Vagina (tissue), 2 donors: ENCODE measurements around the gene GNAT1. TPM values are rescaled to one million over a fixed set of nuclear protein-coding genes. Genes with fewer than 3 reads are reported as not detected.
A peak's percentile ranks its signal among the peaks of the same experiment; 100 is the strongest.

ENCODE experiments used
- DNase-seq, 2 donors: peaks; one replicate each; pipeline ENCODE4 v3.0.0-alpha.2; 2017; ENCODE audit errors: extremely low spot score in 2 of 2
- H3K27ac ChIP-seq: fragments of 200-600 bp; sonication (generic); one replicate; pipeline ENCODE4 v1.5.1; 2019
- H3K27me3 ChIP-seq: fragments of 200-600 bp; sonication (generic); one replicate; pipeline ENCODE4 v1.5.1; 2019
- H3K36me3 ChIP-seq, 2 donors: fragments of 200-600 bp; sonication (generic); one replicate each; pipeline ENCODE4 v1.5.1; 2017 to 2019
- H3K4me1 ChIP-seq: fragments of 200-600 bp; sonication (generic); one replicate; pipeline ENCODE4 v1.5.1; 2019
- H3K4me3 ChIP-seq, 2 donors: fragments of 200-600 bp; sonication (generic); 1 replicate in 1 of 2; 2 replicates in 1 of 2; pipeline ENCODE4 v1.5.1; 2016 to 2019
- H3K9me3 ChIP-seq: fragments of 200-600 bp; sonication (generic); one replicate; pipeline ENCODE4 v1.5.1; 2019
- POLR2A ChIP-seq, 2 donors: fragments of 450-650 bp; IDR thresholded peaks; one replicate each; pipeline ENCODE4 v1.6.1; 2017; ENCODE audit warnings: antibody characterized with exemption in 2 of 2, mild to moderate bottlenecking in 2 of 2, moderate library complexity in 2 of 2
- POLR2AphosphoS5 ChIP-seq, 2 donors: sonication (generic); formaldehyde crosslinking; IDR thresholded peaks; one replicate each; pipeline ENCODE4 v1.9.0; 2017; ENCODE audit warnings: antibody characterized with exemption in 2 of 2, mild to moderate bottlenecking in 2 of 2, low read depth in 1 of 2; ENCODE audit not compliant: insufficient read depth in 1 of 2
- intact Hi-C: fragments of 100-400 bp; cut with DNase I; formaldehyde crosslinking; loops from one replicate; pipeline ENCODE4 v1.15.1; 2023
- total RNA-seq: library from RNA; depleted of rRNA; stranded (reverse); fragments of >200 nt; gene quantifications from one replicate; pipeline ENCODE4 v1.2.3, GENCODE V29; 2016
- TF ChIP-seq, protein P1 (sequence below), 3 experiments: fragments of 450-650 bp in 2 of 3; fragments of 200-600 bp in 1 of 3; sonication (generic) in 1 of 3; IDR thresholded peaks; one replicate each; pipeline ENCODE4 v1.5.1; 2017 to 2019; ENCODE audit warnings: antibody characterized with exemption in 3 of 3, mild to moderate bottlenecking in 2 of 3, moderate library complexity in 2 of 3

Gene GNAT1
- total RNA-seq, 1 donor from 2014 or later: not detected

DNA sequence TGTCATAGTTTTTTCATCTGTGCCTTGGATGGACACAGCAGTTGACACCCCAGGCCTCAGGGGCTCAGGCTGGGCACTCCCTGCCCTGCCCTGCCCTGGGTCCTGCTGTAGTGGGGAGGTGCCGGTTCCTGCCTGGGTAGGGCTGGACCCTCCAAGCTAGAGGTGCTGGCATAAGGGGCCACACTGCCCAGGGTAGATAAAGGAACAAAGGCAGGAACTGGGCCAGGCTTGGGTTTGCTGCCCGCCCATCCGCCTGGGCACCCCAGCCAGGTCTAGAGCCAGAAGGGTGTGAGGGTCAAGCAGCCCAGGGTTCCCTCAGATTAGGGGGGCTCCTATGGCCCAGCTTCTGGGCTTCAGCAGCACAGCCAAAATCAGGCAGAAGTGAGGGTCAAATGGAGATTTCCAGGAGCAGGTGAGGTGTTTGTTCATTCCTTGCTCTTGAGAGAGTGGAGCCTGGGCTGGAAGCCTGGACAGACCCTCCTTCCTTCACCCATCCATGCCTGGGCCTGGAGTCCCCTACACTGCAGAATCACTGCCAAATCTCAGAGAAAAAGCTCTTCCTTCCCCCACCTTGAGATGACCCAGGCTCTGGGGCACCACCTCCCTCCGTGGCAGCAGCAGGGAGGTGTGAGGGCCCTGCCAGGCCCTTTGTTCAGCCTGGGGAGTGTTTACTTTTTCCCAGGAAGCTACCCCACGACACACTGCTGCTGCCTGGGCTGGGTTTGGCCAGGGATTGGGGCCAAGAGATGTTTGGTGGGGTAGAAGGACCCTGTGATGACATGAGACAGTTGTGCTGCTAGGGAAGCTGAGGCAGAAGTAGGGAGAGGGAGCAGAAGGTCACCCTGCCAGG, 29.2 kb upstream of the GNAT1 start:
- Histone ChIP-seq H3K27ac (peak overlapping the region; percentile 86), H3K4me3 (no peak overlapping the region), H3K9me3 (no peaks in the 10 kb centered on the region), H3K27me3 (no peaks in the 10 kb centered on the region), H3K4me1 (peaks cover 99% of the 10 kb centered on the region), H3K36me3 (no peaks in the 10 kb centered on the region)
- intact Hi-C loops: no loop called here
- no peak for DNase-seq
- no peak for TF ChIP-seq POLR2A (IDR thresholded peaks at IDR 0.05)
- TF ChIP-seq POLR2AphosphoS5 (IDR thresholded peaks at IDR 0.05; ENCODE audit: insufficient read depth in 1 of 2, low read depth in 1 of 2): no peak
- TF ChIP-seq, protein P1, sequence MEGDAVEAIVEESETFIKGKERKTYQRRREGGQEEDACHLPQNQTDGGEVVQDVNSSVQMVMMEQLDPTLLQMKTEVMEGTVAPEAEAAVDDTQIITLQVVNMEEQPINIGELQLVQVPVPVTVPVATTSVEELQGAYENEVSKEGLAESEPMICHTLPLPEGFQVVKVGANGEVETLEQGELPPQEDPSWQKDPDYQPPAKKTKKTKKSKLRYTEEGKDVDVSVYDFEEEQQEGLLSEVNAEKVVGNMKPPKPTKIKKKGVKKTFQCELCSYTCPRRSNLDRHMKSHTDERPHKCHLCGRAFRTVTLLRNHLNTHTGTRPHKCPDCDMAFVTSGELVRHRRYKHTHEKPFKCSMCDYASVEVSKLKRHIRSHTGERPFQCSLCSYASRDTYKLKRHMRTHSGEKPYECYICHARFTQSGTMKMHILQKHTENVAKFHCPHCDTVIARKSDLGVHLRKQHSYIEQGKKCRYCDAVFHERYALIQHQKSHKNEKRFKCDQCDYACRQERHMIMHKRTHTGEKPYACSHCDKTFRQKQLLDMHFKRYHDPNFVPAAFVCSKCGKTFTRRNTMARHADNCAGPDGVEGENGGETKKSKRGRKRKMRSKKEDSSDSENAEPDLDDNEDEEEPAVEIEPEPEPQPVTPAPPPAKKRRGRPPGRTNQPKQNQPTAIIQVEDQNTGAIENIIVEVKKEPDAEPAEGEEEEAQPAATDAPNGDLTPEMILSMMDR (IDR thresholded peaks at IDR 0.05): no peak

DNA sequence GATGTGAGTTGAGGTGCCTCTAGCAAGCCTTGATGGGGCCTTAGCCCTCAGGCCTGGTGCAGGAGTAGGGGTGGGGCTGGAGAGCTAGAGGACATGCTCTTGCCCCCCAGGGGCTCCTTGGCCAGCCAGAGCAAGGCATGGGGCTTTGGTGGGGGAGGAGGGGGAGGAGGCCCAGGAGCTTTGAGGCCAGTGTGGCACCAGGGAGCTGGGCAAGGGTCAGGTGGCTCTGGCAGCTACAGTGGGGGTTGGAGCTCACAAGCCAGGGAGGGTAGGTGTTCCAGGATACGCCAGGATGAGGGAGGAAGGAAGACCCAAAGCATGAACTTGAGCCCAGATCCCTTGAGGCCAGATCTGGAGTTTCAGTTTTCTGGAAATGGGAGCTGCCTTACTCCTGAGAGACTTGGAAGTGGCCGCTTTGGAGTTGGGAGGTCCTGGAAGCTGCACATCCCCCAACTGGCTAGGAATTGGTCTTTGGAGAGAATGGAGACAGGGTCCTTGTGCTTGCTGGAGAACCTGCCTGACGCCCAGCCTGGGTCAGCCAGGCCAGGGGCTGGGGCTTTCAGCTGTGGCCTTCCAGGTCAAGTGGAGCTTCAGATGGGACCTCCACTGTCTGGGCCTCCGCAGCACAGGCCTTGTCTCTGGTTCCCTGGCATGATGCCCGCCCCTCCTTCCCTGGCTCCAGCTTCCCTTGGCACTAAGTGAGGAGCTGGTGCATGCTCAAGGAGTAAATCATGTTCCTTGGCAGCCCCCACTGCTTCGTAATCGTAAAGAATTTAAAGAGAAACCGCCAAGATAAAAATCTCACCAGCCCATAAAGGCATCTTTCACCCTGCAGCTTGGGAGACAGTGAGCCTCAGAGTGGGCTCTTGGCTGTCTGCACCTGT, 27.6 kb upstream of the GNAT1 start:
- Histone ChIP-seq H3K4me3 (no peak overlapping the region), H3K36me3 (no peaks in the 10 kb centered on the region), H3K9me3 (no peaks in the 10 kb centered on the region), H3K27me3 (no peaks in the 10 kb centered on the region), H3K4me1 (peaks cover 100% of the 10 kb centered on the region), H3K27ac (peak overlapping the region; percentile 86)
- DNase-seq: no peak
- intact Hi-C loops: no loop called here
- TF ChIP-seq, protein P1 (IDR thresholded peaks at IDR 0.05): no peak
- no peak for TF ChIP-seq POLR2A (IDR thresholded peaks at IDR 0.05)
- TF ChIP-seq POLR2AphosphoS5 (IDR thresholded peaks at IDR 0.05; ENCODE audit: insufficient read depth in 1 of 2, low read depth in 1 of 2): peak; percentile 26 to 64

DNA sequence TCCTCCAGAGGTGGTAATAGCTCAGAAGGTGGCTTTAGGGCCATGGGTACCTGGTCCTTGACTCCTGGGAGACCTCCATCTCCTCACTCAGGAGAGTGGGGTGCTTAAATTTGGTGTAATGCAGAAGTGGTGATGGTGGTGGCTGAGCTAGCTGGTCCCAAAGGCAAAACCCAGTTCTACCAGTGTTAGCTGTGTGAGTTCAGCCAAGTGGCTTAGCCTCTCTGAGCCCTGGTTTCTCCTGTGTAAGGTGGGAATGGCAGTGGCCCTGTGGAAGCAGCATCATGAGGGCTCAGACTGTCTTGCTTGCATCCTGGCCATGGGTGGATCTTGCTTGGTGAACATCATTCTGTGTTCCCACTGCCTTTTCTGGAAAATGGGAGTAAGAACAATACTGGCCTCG, 26.9 kb upstream of the GNAT1 start:
- TF ChIP-seq POLR2AphosphoS5 (IDR thresholded peaks at IDR 0.05; ENCODE audit: insufficient read depth in 1 of 2, low read depth in 1 of 2) (no peak), POLR2A (IDR thresholded peaks at IDR 0.05) (no peak)
- TF ChIP-seq, protein P1 (IDR thresholded peaks at IDR 0.05): no peak
- H3K27ac ChIP-seq: peak overlapping the region; percentile 86
- peaks cover 100% of the 10 kb centered on the region for H3K4me1 ChIP-seq
- no peaks in the 10 kb centered on the region for H3K27me3 ChIP-seq
- H3K4me3 ChIP-seq: no peak overlapping the region
- no peaks in the 10 kb centered on the region for H3K9me3 ChIP-seq
- intact Hi-C loops: no loop called here
- no peak for DNase-seq
- H3K36me3 ChIP-seq: no peaks in the 10 kb centered on the region

DNA sequence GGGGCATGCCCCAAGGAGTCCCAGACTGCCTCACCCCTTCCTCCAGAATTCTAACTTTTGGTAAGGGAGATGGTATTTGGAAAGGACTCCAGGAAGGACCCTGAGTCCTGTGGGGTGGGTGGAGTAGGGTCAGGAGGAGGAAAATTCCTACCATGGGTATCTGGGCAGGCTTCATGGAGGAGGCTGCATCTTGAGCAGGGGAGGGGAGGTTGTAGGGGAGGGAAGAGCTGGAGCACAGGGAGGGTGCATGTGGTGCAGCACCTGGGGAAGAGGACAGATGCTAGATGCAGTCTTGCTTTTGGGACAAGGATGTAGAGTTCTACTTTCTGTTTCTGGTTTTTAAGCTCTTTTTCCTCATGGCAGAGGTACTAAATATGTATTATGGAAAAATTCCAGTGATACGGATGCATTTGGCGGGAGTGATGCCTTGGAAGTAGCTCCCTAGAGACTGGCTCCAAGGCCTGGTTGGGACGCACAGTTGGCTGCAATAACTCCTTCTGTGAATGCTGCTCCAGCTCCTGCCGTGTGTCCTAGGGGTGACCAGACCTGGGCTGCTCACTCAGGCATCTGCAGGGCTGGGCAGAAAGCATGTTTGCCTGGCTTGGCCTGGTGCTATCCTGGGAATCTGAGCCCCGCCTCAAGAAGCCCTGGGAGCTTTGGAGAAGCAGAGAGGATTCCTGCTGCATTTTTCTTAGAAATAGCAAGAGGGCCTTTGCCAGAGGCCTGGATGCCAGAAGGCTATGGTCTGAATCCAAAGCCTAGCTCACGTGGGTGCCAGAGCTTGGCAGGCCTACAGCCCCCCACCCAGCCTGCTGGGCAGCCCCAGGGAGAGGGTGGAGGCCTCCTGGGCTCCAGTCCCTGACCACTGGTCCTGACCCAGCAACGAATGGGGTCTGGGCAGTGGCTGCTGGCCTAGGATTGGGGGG, 26.2 kb upstream of the GNAT1 start:
- Histone ChIP-seq H3K4me1 (peaks cover 99% of the 10 kb centered on the region), H3K4me3 (no peak overlapping the region), H3K27me3 (no peaks in the 10 kb centered on the region), H3K36me3 (no peaks in the 10 kb centered on the region), H3K27ac (peak overlapping the region; percentile 86), H3K9me3 (no peaks in the 10 kb centered on the region)
- no peak for DNase-seq
- intact Hi-C loops: no loop called here
- TF ChIP-seq POLR2A (IDR thresholded peaks at IDR 0.05) (no peak), POLR2AphosphoS5 (IDR thresholded peaks at IDR 0.05; ENCODE audit: insufficient read depth in 1 of 2, low read depth in 1 of 2) (no peak)
- TF ChIP-seq, protein P1 (IDR thresholded peaks at IDR 0.05): no peak
